Endodermal cell (in vitro differentiated cells): ENCODE results near the gene DRAXIN. TPM values are rescaled to one million over a fixed set of nuclear protein-coding genes. Genes with fewer than 3 reads are reported as not detected.
A peak's percentile ranks its signal among the peaks of the same experiment; 100 is the strongest.

Experiments used
- DNase-seq: peaks from one replicate; pipeline ENCODE4 v3.0.0-alpha.2; 2017
- H3K27ac ChIP-seq: 2 replicates; pipeline ENCODE4 v1.5.1; 2013; ENCODE audit warnings: mild to moderate bottlenecking, low read depth, low read length, moderate library complexity
- H3K27me3 ChIP-seq: 2 replicates; pipeline ENCODE4 v1.6.1; 2013; ENCODE audit warnings: mild to moderate bottlenecking, low read length, moderate library complexity; ENCODE audit not compliant: insufficient read depth, control insufficient read depth, poor library complexity, severe bottlenecking
- H3K36me3 ChIP-seq: 2 replicates; pipeline ENCODE4 v1.7.0; 2013; ENCODE audit warnings: mild to moderate bottlenecking, low read length, moderate library complexity; ENCODE audit not compliant: control insufficient read depth, insufficient read depth
- H3K4me1 ChIP-seq: one replicate; pipeline ENCODE4 v1.7.0; 2013; ENCODE audit warnings: low read length; ENCODE audit not compliant: control insufficient read depth, insufficient read depth
- H3K4me3 ChIP-seq: 2 replicates; pipeline ENCODE4 v1.5.1; 2013; ENCODE audit warnings: mild to moderate bottlenecking, low read length, moderate library complexity
- H3K9ac ChIP-seq: 2 replicates; pipeline ENCODE4 v1.6.1; 2013; ENCODE audit warnings: mild to moderate bottlenecking, low read length, moderate library complexity; ENCODE audit not compliant: poor library complexity, severe bottlenecking; ENCODE audit errors: extremely low read depth
- H3K9me3 ChIP-seq: 2 replicates; pipeline ENCODE4 v1.6.1; 2013; ENCODE audit warnings: mild to moderate bottlenecking, low read length, moderate library complexity; ENCODE audit not compliant: control insufficient read depth
- H3K27ac Mint-ChIP-seq: 2 replicates; pipeline ENCODE4 v1.8.0; 2020; ENCODE audit warnings: mixed read lengths
- H3K27me3 Mint-ChIP-seq: 2 replicates; pipeline ENCODE4 v1.8.0; 2021; ENCODE audit warnings: mild to moderate bottlenecking, mixed read lengths; ENCODE audit not compliant: insufficient read depth
- H3K36me3 Mint-ChIP-seq: 2 replicates; pipeline ENCODE4 v1.8.0; 2020; ENCODE audit warnings: low read depth, mixed read lengths
- H3K4me1 Mint-ChIP-seq: 2 replicates; pipeline ENCODE4 v1.8.0; 2020; ENCODE audit warnings: mixed read lengths
- H3K4me3 Mint-ChIP-seq: 2 replicates; pipeline ENCODE4 v1.8.0; 2020; ENCODE audit warnings: mild to moderate bottlenecking, moderate library complexity, mixed read lengths
- H3K9me3 Mint-ChIP-seq: 2 replicates; pipeline ENCODE4 v1.8.0; 2020; ENCODE audit warnings: mild to moderate bottlenecking, mixed read lengths
- WGBS, 2 experiments: methylation state at CpG; one replicate each; pipeline versions ENCODE4 v1.1.5 to v1.1.7; 2013; ENCODE audit warnings: missing lambda C conversion rate in 2 of 2, mixed read lengths in 1 of 2; ENCODE audit not compliant: insufficient coverage in 1 of 2, insufficient read length in 1 of 2; 5-methylcytosine and 5-hydroxymethylcytosine counted together
- total RNA-seq, 2 donors: library from RNA; stranded (reverse); fragmentation: NEBNext Ultra II Directional in 1 of 2; extraction: Animal tissue kit (Norgen Biotek cat#: 25700) in 1 of 2; gene quantifications; 2 replicates in 1 of 2; 3 replicates in 1 of 2; pipeline ENCODE4 v1.2.1, GENCODE V29; 2021
- TF ChIP-seq, protein P1 (sequence below): fragments of 200-600 bp; sonication (generic); conservative IDR thresholded peaks from 2 replicates; pipeline ENCODE4 v1.5.0; 2021; ENCODE audit warnings: antibody characterized with exemption, mild to moderate bottlenecking

Gene DRAXIN
- total RNA-seq, 2 donors from 2014 or later: 5.4 to 6.0 TPM

DNA sequence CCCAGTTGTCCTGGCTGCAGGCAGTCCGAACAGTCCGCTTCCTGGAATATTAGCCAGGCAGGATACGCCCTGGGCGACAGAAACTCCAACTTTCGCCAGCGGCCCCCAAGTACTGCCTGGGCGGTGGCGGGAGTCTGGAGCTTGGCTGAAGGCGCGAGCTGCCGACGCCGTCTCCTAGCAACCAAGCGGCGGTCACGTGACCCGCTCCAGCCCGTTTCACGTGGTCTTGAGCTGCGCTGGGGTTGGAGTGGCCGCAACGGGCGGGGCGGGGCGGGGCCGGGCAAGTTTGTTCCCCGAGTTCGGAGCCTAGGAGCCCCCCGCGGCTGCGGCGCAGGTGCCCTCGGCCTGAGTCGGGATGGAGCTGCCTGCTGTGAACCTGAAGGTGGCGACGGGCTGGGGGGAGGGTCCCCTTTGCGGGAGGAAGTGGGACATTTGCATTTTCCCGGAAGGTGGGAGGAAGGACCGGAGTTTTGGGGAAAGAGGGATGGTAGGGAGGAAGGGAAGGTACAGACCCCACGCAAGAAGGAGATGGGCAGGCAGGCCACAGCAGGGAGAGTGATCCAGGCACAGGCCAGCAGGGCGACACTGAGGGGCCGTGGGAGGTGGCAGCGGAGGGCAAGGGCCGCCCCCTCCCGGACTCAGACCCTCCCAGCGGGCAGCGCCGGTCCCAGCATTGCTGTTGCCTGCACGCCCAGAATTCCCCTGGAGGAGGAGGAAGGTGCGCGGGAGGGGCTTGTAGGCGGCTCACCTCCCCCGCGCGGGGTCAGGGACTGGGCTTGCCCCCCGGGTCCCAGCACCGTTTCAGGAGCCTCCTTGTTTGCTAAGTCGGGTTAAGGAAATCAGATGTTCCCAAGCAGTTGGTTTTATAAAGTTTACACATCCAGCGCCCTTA is 44.6 kb downstream of the DRAXIN start, which contains the start of gene AGTRAP:
Gene AGTRAP, plus strand, starts transcription at position 283 of the 892 bp plus-strand sequence. Its CDS starts 73 bp downstream, at position 356.
- Mint-ChIP-seq H3K27me3 (peaks cover 1% of the 10 kb centered on the region), H3K9me3 (no peaks in the 10 kb centered on the region), H3K27ac (peak within 1 kb of the TSS; percentile 93), H3K4me1 (peaks cover 21% of the 10 kb centered on the region), H3K4me3 (peak within 1 kb of the TSS; percentile 91), H3K36me3 (no peaks in the 10 kb centered on the region)
- 1 to 4% methylated on average over 13 to 59 of the region's 59 CpGs for WGBS, 2 experiments
- DNase-seq: peak; percentile 98
- Histone ChIP-seq H3K36me3 (no peaks in the 10 kb centered on the region), H3K9me3 (no peaks in the 10 kb centered on the region), H3K4me3 (peak within 1 kb of the TSS; percentile 91), H3K27me3 (no peaks in the 10 kb centered on the region), H3K4me1 (no peaks in the 10 kb centered on the region), H3K27ac (peak within 1 kb of the TSS; percentile 68), H3K9ac (peak within 1 kb of the TSS; percentile 77)
- TF ChIP-seq, protein P1, sequence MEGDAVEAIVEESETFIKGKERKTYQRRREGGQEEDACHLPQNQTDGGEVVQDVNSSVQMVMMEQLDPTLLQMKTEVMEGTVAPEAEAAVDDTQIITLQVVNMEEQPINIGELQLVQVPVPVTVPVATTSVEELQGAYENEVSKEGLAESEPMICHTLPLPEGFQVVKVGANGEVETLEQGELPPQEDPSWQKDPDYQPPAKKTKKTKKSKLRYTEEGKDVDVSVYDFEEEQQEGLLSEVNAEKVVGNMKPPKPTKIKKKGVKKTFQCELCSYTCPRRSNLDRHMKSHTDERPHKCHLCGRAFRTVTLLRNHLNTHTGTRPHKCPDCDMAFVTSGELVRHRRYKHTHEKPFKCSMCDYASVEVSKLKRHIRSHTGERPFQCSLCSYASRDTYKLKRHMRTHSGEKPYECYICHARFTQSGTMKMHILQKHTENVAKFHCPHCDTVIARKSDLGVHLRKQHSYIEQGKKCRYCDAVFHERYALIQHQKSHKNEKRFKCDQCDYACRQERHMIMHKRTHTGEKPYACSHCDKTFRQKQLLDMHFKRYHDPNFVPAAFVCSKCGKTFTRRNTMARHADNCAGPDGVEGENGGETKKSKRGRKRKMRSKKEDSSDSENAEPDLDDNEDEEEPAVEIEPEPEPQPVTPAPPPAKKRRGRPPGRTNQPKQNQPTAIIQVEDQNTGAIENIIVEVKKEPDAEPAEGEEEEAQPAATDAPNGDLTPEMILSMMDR: peak; percentile 39

GRCh38 chr1:11736746-11737639 is 45.5 kb downstream of the DRAXIN start:
- peak overlapping the region; percentile 77 for H3K9ac ChIP-seq
- H3K36me3 Mint-ChIP-seq: no peaks in the 10 kb centered on the region
- WGBS, 2 experiments: 20 to 45% methylated on average over 7 to 15 of the region's 15 CpGs

GRCh38 chr1:11738096-11738495 is 46.6 kb downstream of the DRAXIN start:
- Mint-ChIP-seq H3K27ac (no peak overlapping the region), H3K27me3 (peaks cover 1% of the 10 kb centered on the region), H3K36me3 (peaks cover 6% of the 10 kb centered on the region), H3K9me3 (no peaks in the 10 kb centered on the region), H3K4me3 (no peak overlapping the region), H3K4me1 (peaks cover 14% of the 10 kb centered on the region)
- no peaks in the 10 kb centered on the region for H3K4me1 ChIP-seq
- TF ChIP-seq, protein P1: no peak
- no peaks in the 10 kb centered on the region for H3K36me3 ChIP-seq
- H3K9me3 ChIP-seq: no peaks in the 10 kb centered on the region
- no peak for DNase-seq
- H3K9ac ChIP-seq: no peak overlapping the region
- H3K27ac ChIP-seq: no peak overlapping the region
- no peaks in the 10 kb centered on the region for H3K27me3 ChIP-seq
- H3K4me3 ChIP-seq: no peak overlapping the region
- WGBS, 2 experiments: 89 to 100% methylated on average over 1 to 2 of the region's 2 CpGs

More at GRCh38 chr1:11736746-11737639, 45.5 kb downstream of the DRAXIN start:
- Histone ChIP-seq H3K4me1 (no peaks in the 10 kb centered on the region), H3K9me3 (no peaks in the 10 kb centered on the region), H3K27me3 (no peaks in the 10 kb centered on the region), H3K36me3 (no peaks in the 10 kb centered on the region), H3K27ac (peak overlapping the region; percentile 61), H3K4me3 (peak overlapping the region; percentile 91)
- Mint-ChIP-seq H3K4me3 (peak overlapping the region; percentile 91), H3K27me3 (peaks cover 1% of the 10 kb centered on the region), H3K27ac (peak overlapping the region; percentile 80), H3K4me1 (peaks cover 15% of the 10 kb centered on the region), H3K9me3 (no peaks in the 10 kb centered on the region)
- DNase-seq: peak; percentile 87
- TF ChIP-seq, protein P1: peak; percentile 0
